ENCODE results near the gene GMCL1.
A peak's percentile ranks its signal among the peaks of the same experiment; 100 is the strongest.
"Not testable (repeated sequence)": the region's sequence is repeated elsewhere in the genome, so short reads cannot be mapped to it uniquely, and the experiment has no call there.

GMCL1 gene

DNA sequence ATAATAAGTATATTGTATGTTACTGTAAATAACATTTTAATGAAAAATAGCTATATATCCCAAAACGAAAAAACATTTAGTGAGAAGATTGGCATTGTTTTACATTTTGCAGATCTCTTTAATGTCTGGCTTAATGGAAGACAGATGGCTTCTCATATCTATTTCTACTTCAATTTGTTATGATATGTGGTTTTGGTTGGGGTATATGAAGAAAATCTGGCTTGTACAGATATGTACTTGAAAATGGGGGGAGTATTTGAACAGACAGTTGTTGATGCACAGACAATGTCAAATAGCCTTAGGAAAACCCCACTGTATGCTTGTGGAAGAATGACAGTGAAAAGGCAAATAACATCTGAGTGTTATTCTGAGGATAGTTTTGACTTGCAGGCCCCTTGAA, 23.6 kb upstream of the GMCL1 start:
- no peak for FAIRE-seq

DNA sequence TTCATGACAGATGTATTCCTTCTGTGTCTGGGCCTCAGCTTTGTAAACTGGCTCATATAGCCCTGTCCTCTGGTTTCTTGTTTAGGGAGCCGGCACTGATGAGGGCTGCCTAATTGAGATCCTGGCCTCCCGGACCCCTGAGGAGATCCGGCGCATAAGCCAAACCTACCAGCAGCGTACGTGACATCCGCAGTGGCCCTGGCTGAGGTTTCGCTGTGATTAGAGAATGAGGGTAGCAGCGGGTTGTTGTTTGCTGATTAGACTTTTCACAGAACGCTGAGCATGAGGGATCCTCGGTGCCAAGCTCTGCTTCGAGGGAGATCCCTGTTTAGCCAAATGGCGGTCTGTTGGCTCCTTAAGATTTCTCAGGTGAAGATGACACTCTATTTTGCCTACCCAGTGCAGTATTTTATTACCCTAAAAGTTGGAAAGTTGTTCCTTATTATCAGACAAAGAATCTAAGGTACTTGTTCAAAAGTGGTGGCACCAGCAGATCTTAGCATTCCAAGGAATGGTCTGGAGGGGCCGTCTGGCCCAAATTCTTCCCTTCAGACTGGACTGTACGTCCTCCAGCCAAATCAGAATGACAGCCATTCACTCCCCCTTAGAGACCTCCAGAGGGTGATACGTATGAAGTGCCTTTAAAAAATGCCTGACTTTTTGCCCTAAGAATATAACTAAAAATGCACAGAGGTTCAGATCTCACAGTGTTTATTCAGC, 21.5 kb upstream of the GMCL1 start:
- DNase-seq (ENCODE audit: low spot score) (no peak), FAIRE-seq (no peak)

More for the DNA sequence above, 23.6 kb upstream of the GMCL1 start:
- DNase-seq (ENCODE audit: low spot score) = no peak

DNA sequence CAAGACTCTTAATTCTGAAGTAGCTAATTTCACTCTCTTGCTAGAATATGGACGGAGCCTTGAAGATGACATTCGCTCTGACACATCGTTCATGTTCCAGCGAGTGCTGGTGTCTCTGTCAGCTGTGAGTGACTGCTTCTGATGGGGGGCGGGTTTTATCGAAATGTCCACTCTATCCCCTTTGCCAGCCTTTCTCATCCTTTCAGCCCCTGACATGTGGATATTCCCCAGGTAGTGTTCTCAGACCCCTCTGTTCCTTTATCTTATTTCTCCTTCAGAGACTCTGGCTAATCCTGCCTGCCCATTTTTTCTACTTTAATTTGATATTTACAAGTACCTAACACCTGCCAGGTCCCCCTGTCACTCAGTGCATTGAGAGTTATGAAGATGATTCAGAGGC, 18.9 kb upstream of the GMCL1 start:
- no peak for DNase-seq (ENCODE audit: low spot score)
- FAIRE-seq = no peak

DNA sequence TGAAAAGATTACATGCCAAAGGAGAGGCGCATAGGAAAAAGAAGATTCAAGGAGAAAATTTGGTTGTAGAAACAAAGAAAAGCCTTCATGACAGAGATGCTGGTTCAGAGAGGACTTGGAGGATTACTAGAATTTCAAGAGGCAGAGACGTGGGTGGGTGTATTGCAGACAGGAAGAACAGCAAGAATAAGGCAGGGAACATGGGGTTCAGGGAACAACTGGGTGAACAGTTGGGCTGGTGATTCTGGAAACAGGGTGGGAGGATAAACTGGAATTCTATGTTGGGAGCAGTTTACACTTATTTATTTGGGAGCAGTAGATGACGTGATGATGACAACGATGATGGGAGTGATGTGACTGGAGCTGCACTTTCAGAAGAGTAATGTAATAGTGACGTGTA, 18.4 kb upstream of the GMCL1 start:
- no peak for FAIRE-seq
- no peak for DNase-seq (ENCODE audit: low spot score)

DNA sequence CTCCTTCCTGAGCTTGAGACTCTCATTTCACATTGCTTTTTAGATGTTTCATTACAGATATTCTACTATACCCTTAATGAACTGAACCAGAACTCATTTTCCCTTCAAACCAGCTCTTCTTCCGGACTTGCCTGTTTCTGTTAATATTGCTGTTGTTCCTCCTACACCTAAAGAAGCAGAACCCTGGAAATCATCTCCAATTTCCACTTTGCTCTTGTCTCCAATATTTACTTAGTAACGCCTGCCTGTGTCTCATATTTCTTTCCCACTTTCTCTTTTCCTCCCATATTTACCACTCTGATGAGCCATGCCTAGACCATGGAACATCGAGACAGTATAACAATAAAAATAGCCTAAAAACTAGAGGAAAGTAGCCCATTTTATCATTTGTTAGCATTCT, 17.9 kb upstream of the GMCL1 start:
- no peak for FAIRE-seq

DNA sequence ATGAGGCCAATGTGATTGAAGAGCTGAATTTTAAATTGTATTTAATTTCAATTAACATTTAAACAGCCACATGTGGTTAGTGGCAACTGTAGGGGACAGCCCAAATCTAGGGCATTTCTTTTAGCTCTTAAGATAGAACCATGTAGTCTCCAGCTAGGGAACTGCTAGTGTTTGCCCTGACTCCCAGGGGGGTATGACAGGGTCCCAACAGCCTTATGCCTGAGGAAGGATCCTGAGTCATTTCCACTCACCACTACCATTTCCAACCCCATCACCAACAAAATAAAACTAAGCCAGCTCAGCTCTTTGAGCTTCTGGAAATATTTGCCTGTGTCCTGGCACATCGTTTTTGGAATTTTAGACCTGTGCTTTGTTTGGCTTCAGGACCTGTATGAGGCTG, 13.7 kb upstream of the GMCL1 start:
- no peak for DNase-seq (ENCODE audit: low spot score)
- FAIRE-seq = no peak

More for the DNA sequence above, 17.9 kb upstream of the GMCL1 start:
- DNase-seq (ENCODE audit: low spot score) = no peak

DNA sequence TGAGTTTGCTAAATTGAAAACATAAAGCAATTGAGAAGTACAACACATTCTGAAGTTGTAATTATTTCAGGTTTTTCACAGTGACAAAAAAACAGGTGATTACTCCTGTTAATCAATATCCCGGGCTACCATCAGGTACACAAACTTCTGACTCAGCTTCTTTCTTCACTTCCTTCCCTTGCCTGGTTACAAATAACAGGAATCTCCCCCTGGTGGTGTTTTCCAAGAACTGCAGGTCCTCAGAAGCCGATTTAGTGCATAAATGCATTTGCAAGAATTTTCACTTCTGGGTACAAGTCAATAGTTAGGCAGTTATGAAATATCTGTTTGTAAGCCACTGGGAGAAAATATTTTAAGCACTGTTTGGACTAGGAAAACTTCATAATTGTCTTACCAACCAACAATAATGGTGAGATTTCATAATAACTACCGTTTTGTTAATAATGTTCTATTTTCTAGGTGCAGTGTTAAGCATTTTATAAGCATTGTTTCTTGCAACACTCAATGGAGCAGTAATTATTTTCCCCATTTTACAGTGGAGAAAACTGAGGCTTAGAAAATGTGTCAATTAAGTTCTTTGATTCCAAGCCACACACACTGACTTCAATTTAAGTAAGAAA, 12.4 kb upstream of the GMCL1 start:
- peak; percentile 85 for FAIRE-seq
- peak; percentile 77 for DNase-seq (ENCODE audit: low spot score)

DNA sequence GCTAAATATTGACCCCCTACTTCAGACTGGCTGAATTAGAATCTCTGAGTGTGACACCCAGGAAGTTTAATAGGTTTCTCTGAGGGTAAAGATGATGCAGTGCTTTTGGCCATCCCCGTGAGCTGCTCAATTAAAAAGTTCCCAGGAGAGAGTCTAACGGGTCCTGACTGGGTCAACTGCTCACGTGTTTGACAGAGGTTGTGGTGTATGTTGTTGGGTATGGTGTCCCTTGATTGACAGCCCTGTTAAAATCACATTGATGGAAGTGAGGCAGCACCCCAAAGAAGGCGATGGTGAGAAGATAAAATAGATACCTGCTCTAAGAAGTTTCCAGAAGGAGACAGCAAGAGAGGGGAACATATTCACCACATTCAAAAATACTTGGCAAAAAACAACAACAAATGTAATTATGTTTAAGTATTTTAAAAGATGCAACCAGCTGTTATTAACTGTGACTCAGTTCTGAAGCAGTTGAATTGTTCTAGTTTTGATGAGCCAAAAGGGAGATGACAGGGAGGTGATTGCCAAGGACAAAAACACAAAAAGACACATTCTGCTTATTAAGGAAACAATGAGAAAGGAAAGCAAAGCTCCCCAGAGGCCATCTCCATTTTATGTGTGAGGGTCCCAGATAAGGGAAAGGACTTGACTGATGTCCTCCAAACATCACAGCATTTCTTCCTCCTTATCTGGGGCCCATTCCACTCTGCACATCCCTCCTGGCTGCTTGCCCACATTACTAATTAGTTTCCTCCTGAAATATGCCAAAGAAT, 11.5 kb upstream of the GMCL1 start:
- DNase-seq (ENCODE audit: low spot score) = no peak
- FAIRE-seq = no peak

DNA sequence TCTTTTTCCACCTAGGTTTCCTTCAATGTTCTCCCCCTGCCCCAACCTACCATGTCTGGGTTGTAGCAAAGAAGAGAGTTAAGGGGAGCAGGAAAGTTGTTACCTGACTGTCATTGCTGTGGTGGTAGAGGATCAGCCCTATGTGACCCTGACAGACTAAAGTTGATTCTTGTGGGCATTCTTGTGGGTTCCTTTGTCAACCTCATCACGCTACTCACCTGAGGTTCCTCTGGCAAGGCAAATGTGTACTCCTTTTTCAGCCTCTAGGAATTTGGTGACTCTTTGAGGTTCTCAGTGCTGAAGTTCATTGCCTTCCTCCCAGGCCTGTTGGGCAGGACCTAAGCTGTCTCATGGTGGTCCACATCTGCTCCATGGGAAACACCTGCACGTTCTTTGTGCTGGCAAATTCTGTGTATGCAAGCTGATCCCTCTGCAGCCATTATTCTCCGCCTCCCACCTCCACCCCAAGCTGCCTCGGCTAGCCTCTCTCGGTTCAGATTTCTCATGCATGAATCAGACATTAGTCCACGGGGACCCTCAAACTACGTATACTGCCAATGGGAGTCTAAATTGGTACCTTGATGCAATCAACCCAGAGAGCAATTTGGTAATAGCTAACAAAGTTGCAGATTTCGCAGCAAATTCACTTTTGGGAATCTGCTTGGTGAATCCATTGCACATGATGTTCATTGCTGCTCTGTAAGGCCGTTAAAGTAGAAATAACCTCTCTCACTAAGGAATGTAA, 1.5 kb upstream of the GMCL1 start:
- FAIRE-seq = no peak
- no peak for DNase-seq (ENCODE audit: low spot score)

DNA sequence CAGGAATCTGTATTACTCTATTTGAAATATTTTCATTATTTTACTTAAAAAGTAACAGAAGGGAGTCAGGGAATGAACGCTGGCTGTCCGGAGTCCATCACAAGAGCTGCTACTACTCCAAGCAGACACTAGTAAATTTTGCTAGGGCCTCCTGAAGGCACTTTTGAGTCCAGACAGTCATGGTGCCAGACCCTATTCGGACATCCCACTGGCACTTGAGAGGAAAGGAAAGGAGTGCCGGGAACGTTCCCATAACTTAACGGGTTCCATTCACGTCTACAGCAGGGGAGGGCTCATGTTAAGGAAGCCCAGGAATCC, 563 bp upstream of the GMCL1 start:
- DNase-seq (ENCODE audit: low spot score) (no peak), FAIRE-seq (no peak)

DNA sequence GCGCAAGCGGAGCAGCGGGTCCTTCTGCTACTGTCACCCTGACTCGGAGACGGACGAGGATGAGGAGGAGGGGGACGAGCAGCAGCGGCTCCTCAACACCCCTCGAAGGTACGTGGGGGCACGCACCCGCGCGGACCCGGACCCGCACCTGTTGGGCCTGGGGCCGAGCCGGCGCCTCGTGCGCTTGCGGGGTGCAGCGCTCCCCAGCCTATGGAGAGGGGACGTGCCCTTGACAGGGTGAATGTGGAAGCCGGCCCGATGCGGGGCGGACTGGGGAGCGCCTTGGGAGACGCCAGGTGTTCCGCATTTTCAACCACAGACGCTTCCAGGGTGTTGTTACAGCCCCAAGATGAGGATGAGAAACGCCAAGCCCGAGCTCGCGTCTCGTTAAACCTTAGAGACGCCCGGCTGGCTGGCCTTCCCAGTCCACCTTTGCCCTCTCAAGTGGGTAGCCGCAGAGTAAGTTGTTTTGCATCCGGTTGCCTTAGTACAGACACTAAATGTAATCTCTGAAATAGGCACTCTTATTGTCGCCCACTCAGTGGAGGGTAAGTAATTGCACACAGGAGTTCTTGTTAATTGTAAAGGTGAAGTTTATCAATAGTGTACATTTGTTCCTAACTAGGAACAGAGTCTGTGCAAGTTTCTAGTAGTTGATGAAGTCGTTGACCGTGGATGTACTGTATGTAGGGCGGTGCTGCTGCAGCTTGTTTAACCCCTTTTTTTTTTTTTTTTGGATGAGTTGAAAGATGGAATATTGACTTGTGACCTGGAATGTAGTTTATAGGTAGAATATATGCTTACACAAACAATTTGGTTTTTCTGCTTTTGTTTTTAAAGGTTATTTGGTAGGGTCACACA, 815 bp downstream of the GMCL1 start:
- DNase-seq (ENCODE audit: low spot score) (peak; percentile 29), FAIRE-seq (no peak)

DNA sequence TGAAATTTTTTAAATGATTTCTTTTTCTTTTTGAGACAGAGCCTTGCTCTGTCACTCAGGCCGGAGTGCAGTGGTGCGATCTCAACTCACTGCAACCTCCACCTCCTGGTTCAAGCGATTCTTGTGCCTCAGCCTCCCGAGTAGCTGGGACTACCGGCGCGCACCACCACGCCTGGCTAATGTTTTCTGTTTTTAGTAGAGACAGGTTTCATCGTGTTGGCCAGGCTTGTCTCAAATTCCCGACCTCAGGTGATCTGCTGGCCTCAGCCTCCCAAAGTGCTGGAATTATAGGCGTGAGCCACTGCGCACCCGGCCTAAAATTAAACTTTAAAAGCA, 1.4 kb downstream of the GMCL1 start:
- FAIRE-seq = not testable (repeated sequence)

DNA sequence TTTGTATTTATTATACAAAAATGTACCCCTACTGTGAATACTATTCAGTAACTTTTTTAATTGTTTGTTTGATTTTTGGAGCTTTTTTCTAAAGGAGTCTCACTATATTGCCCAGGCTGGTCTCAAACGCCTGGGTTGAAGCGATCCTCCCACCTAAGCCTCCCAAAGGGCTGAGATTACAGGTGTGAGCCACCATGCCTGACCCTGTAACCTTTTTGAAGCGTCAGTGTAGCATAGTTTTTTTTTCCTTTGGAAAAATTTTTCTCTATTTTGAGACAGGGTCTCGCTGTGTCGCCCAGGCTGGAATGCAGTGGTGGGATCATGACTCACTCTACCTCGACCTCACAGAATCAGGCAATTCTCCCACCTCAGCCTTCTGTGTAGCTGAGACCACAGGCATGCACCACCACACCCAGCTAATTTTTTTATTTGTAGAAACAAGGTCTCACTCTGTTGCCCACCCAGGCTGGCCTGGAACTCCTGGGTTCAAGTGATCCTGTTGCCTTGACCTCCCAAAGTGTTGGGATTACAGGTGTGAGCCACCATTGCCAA, 2.0 kb downstream of the GMCL1 start:
- no peak for FAIRE-seq
- peak; percentile 23 for DNase-seq (ENCODE audit: low spot score)

More for the DNA sequence above, 1.4 kb downstream of the GMCL1 start:
- DNase-seq (ENCODE audit: low spot score) = not testable (repeated sequence)

DNA sequence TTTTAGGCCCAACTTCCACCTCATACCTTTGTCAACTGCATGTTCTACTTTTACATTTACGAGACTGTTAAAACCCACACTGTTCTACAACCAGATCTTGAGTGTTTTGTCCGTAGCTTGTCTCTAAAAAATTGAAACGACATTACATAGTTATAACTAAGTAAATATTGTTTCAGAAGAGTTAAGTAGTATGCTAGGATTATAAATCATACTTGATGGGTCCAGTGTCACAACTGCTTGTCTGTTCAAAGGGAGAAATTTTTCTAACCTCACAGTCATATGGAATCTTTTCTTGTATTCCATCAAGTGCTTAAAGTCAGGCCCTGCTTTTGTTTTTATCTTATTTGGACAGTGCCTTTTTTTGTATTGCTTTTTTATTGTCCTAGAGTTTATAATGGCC, 4.3 kb downstream of the GMCL1 start:
- DNase-seq (ENCODE audit: low spot score) = no peak
- no peak for FAIRE-seq

DNA sequence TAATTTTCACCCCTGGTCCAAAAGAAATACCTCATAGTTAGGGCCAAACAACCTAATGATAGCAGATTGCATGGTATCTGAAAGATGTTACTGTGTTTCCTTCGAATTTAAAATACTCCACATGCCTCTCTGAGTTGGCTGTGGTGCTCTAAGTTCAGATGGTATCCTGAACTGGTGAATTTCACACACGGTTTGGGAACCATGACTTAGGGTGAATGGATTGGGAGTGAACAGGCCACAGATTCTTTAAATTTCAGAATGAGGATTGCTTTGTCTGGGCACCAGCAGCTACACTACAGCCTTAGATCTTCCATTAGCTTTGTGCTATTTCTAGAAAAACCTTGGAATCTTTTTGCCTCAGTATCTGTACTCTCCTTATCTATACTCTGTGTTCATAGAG, 6.2 kb downstream of the GMCL1 start:
- FAIRE-seq = no peak
- DNase-seq (ENCODE audit: low spot score) = no peak

DNA sequence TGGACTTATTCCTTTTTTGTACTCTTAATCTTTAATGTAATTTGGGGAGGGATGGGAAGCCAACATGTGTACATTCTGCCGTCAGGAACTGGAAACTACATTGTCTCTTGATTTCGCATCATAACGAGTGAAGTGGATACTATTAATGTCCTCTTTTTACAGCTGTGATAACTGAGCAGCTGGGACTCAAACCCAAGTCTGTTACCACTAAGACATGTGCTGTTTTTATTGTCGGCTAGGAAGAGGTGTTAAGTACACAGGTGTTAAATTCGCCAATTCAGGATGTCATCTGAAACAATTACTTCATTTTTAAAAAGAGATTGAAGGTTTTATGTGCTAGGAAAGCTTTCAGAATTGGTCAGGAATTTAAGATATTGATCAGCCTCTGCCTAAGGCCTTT, 6.9 kb downstream of the GMCL1 start:
- DNase-seq (ENCODE audit: low spot score) (no peak), FAIRE-seq (no peak)

DNA sequence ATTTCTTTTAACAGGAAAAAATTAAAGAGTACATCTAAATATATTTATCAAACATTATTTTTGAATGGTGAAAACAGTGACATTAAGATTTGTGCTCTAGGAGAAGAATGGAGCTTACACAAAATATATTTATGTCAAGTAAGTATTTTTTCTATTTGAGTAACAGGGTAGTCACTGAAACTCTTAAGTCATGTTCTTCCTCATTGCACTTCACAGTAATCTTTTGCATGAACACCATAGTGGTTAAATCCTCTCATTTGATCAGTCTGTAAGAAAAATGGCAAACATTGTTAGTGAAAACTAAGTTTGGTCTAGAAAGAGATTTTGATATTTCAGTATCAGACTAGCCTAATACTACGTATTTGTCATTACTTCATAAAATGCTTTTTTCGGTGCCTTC, 8.1 kb downstream of the GMCL1 start:
- peak; percentile 57 for FAIRE-seq
- no peak for DNase-seq (ENCODE audit: low spot score)

DNA sequence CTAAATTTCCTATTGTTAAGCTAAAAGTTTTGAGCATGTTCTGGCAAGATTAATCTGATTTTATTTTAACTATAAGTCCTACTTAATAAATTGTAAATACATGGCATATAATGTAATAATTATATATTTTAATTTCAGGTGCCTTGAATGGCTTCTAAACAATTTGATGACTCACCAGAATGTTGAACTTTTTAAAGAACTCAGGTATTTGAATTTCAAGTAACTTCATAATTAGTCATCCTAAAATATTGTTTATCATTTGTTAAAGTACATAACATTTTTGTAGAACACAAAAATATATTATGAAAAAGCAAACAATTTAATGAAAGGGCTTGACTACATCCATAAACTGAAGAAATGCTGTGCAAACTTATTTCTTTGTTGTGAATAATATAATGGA, 14.5 kb downstream of the GMCL1 start:
- FAIRE-seq (peak; percentile 58), DNase-seq (ENCODE audit: low spot score) (no peak)

DNA sequence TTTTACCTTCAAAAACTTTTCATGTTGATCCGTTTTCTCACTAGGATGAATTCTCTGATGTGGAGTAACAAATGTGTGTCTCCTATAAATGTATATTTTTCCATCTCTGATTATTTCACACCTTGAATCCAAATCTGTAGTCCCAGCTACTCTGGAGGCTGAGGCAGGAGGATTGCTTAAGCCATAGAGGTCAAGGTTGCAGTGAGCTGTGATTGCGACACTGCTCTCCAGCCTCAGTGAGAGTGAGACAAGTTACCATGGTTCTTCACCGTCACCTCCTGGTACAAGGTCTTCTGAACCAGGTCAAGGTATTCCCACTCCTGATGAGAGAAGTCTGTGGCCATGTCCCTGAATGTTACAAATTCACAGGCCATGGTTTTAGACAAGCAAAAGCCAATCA, 15.1 kb downstream of the GMCL1 start:
- DNase-seq (ENCODE audit: low spot score) (no peak), FAIRE-seq (no peak)

DNA sequence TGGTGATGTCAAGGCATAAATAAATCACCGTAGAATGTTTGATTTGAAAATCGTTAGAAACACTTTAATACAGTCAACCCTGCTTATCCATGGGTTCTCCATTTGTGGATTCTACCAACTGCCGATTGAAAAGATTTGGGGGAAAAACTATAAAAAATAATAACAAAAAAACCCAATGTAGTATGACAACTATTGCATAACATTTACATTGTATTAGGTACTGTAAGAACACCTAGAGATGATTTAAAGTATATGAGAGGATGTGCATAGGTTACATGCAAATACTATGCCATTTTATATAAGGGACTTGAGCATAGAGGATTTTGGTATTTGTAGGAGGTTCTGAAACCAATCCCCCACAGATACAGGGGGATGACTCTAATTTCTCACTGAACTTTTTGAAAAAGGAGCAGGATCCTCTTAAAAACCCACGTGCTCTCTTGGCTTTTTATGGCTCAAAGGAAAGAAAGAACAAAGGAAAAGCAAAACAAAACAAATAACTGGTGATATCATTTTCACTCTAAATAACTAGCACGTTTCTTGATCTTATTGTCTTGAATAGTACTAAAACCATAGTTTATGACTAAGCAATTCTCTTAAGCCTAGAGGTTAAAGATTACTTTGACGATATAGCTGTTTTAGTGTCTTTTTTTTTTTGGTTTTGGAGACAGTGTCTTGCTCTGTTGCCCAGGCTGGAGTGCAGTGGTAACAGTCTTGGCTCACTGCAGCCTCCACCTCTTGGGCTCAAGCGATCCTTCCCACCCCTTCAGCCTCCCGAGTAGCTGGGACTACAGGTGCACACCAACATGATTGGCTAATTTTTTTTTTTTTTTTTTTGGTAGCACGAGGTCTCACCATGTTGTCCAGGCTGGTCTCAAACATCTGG, 17.0 kb downstream of the GMCL1 start:
- no peak for FAIRE-seq
- DNase-seq (ENCODE audit: low spot score) = no peak
